IPS-11a (cell line): ENCODE data around the gene GLIS2.

Experiments used
- H3K4me3 ChIP-seq: one replicate; pipeline ENCODE4 v1.5.1; 2013; ENCODE audit warnings: low read depth, low read length, control low read depth

Gene GLIS2

DNA sequence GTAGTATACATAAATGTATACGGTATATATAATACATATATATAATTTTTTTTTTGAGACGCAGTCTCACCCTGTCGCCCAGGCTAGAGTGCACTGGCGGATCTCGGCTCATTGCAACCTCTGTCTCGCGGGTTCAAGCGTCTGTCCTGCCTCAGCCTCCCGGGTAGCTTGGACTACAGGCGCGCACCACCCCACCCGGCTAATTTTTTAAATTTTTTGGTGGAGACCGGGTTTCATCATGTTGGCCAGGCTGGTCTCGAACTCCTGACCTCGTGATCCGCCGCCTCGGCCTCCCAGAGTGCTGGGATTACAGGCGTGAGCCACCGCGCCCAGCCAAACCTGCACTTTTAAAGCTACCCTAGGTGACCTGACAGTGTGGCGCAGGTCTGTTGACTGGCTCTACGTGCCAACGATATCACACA is 34.5 kb downstream of the GLIS2 start:
- peak overlapping the region; percentile 99 for H3K4me3 ChIP-seq

DNA sequence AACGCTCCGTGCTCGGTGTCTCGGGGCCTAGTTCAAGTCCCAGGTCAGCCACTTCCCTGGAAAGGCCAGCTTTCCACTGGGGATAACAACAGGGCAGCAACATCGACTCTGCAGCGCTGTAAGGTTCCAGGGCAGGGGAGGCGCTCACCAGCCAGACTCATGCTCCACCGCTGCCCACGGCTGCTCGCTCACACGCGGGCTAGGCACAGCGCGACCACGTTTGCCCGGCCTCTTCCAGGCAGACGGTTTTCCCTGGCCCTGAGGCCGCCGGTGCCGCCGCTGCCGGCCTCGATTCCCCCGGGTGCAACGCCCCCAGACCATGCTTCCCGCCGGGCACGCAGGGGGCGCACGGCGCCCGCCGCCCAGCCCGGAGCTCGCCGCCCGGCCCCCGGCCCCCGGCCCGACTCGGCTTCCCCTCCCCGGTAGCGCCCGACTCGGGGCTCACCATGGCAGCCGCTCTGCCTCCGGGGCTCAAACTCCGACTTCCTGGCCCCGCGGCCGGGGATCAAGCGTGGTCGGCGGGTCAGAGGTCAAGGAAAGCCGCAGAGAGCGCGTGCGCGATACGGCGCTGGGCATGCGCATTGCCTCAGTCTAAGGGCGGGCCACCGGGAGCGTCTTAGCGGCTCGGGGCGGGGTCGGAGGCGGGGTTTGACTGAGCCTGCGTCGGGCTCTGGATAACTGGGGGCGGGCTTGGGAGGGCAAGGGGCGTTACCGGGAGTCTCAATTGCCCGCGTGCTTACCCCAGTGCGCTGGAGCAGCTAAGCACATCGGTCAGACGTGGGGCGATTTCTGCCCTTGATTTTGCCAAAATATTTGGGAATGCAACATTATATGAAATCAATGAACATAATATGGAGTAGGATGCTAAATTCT is 35.2 kb downstream of the GLIS2 start, which contains the start of gene PAM16:
Gene PAM16 (minus strand): TSS at position 535 of the 873 bp plus-strand sequence. CDS start 87 bp downstream, at position 448.
- peak within 1 kb of the TSS; percentile 99 for H3K4me3 ChIP-seq

- H3K4me3 ChIP-seq = no peak overlapping the region
Observed at GRCh38 chr16:4351880-4352279, 36.0 kb downstream of the GLIS2 start.

GRCh38 chr16:4352843-4353242 is 37.0 kb downstream of the GLIS2 start:
- no peak overlapping the region for H3K4me3 ChIP-seq

DNA sequence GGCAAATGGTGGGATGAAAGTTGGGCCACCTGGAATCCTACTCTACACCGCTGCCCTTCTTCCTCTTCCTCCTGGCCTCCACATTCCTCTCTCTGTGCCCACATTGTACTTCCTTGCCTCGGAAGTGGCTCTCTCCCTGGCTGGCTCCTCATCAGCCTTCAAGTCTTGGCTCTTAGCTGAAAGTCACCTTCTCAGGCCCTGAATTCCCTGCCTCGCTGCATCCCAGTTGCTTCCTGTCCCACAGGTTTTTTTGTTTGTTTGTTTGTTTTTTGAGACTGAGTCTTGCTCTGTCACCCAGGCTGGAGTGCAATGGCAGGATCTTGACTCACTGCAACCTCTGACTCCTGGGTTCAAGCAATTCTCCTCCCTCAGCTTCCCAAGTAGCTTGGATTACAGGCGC is 37.8 kb downstream of the GLIS2 start:
- no peak overlapping the region for H3K4me3 ChIP-seq

DNA sequence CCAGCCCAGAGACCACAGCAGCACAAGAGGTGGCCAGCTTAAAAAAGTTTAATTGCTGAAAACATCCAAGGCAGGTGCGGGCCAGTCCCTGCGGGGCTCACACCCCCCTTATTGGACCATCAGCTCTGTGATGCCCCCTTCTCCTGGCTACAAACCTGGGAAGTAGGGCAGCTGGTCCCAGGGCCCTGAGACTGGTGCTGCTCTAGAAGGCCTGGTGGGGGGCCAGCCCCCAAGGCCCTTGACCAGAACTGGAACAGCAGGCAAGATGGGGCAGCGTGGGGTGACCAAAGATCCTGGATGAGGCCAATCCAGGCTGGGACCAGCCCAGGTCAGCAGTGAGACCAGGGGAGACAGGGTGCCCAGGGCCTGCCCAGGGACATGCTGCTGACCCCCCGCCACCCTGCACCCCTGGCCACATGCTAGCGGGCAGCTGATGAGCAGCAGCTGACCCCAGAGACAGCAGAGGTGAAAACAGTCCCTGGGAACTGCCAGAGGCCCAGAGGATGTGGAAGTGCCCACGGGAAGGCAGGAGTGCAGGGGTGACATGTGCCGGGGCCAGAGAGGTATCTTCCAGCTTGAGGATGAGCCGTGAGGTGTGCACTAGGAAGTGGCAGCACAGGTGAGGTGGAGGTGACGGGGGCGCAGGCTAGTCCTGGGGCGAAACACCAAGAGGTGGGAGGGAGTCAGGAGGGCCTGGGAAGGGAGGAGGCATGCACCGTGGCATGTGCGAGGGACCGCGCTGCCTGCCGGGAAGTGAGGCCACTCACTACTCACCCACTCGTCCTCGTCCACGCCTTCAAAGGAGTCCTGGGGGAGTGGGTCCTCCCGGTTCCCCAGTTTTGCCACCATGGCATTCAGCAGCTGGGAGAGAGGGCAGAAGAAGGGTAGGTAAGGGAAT is 38.9 kb downstream of the GLIS2 start:
- H3K4me3 ChIP-seq = no peak overlapping the region

GRCh38 chr16:4356820-4357219 is 41.0 kb downstream of the GLIS2 start:
- no peak overlapping the region for H3K4me3 ChIP-seq

- H3K4me3 ChIP-seq = no peak overlapping the region
Observed at GRCh38 chr16:4358236-4358635, 42.4 kb downstream of the GLIS2 start.

GRCh38 chr16:4358831-4359561 is 43.1 kb downstream of the GLIS2 start:
- no peak overlapping the region for H3K4me3 ChIP-seq

GRCh38 chr16:4359914-4360313 is 44.0 kb downstream of the GLIS2 start:
- no peak overlapping the region for H3K4me3 ChIP-seq

- no peak overlapping the region for H3K4me3 ChIP-seq
Observed at GRCh38 chr16:4360538-4361021, 44.7 kb downstream of the GLIS2 start.

- no peak overlapping the region for H3K4me3 ChIP-seq
Observed at GRCh38 chr16:4361033-4361943, 45.4 kb downstream of the GLIS2 start.

DNA sequence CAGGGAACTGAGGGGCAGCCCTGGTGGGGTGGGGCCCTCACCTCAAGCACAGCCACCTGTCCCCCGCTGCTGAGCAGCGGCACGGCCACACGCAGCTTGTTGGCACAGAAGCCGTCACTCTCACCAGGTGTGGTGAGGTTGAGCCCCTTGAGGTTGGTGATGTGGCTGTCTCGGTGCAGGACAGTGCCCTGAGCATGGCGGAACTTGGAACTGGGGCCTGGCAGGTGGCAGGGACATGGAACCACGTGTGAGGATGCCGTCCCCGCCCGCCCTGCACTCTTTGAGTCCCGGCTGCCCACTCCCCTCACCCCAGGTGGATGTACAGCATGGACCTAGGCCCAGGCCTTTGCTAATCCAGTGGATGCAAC is 46.1 kb downstream of the GLIS2 start:
- no peak overlapping the region for H3K4me3 ChIP-seq

DNA sequence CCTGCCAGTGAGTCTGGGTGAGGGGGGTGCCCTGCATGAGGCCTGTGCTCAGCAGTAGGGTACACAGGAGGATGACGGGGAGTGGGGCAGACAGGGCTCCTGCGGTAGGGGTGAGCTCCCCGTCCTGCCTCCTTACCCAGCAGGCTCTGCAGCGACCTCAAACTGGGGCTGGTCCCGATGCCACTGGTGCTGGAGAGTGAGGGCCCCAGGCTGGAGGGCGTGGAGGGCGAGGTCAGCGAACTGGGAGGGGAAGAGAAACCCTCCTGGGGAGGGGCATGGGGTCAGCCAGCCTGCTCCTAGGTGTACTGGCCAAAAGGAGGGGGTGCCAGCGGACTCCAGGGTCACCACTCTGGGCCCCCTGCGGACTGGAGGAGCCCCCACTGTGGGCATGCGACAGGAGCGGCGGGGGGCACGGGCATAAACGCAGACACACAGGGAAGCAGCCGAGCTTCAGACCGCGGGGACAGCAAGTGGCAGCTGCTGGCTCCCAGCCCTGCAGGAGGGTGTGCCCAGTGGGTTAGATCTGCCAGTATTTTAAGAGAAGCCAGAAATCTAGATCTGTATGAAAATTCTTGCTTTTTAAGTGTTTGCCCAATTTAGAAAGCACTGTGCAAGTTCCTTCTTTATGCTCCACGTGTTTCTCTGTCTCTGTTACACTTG is 46.7 kb downstream of the GLIS2 start:
- H3K4me3 ChIP-seq = no peak overlapping the region

- H3K4me3 ChIP-seq = no peak overlapping the region
Observed at GRCh38 chr16:4364196-4365013, 48.5 kb downstream of the GLIS2 start.

- no peak overlapping the region for H3K4me3 ChIP-seq
Observed at GRCh38 chr16:4365014-4365406, 49.1 kb downstream of the GLIS2 start.

- no peak overlapping the region for H3K4me3 ChIP-seq
Observed at GRCh38 chr16:4365615-4366014, 49.7 kb downstream of the GLIS2 start.

DNA sequence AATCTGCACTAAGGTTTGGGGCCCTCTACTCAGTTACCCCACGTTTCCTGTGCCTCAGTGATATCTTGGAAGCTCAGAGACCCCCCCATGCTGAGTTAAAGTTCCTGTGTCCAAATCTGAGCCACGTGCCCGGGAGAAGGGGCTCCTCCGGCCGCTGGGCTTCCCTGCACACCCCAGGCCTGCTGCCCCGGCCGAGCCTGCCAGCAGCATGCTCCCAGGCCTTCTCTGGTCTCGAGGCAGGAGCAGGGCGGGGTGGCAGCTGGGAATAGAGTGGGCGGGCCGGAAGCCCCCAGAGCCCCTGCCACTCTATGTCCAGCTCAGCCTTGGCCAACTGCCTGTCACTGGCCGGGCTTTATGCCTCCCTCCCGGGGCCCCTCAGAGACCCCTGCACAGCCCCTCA is 50.1 kb downstream of the GLIS2 start:
- H3K4me3 ChIP-seq = no peak overlapping the region
